Measurements from ENCODE around the gene RNF20. TPM values are rescaled to one million over a fixed set of nuclear protein-coding genes. Genes with fewer than 3 reads are reported as not detected.
A peak's percentile ranks its signal among the peaks of the same experiment; 100 is the strongest.

The RNF20 gene
- total and polyA plus RNA-seq, 2 of the 13 experiments (the other 11 are each of a cell fraction or from before 2014, with no cell fraction given): 12.7 to 37.6 TPM

- TF ChIP-seq NFE2 (CRISPR knock-in tag; IDR thresholded peaks at IDR 0.05): no peak
- TF ChIP-seq SIX4 (CRISPR knock-in tag; IDR thresholded peaks at IDR 0.05): no peak; the same call in 1 of the 2 replicates
- peak; percentile 32; the same call in 1 of the 2 replicates for TF ChIP-seq ZNF24 (IDR thresholded peaks at IDR 0.05)
- TF ChIP-seq FOXC1 (CRISPR knock-in tag; IDR thresholded peaks at IDR 0.05; ENCODE audit: borderline replicate concordance): peak; percentile 48
- no peak for TF ChIP-seq HHEX (CRISPR knock-in tag; IDR thresholded peaks at IDR 0.05)
- TF ChIP-seq STAG1 (CRISPR knock-in tag; IDR thresholded peaks at IDR 0.05): no peak
- TF ChIP-seq HOXA7 (CRISPR knock-in tag; IDR thresholded peaks at IDR 0.05): no peak
- peak; percentile 82; the same call in 1 of the 2 replicates for TF ChIP-seq ZSCAN5A (CRISPR knock-in tag; IDR thresholded peaks at IDR 0.05; ENCODE audit: borderline replicate concordance)
These were observed at the start of gene RNF20 (continued) for GRCh38 chr9:101533334-101534204.

GRCh38 chr9:101484046-101484445 is 49.6 kb upstream of the RNF20 start:
- Histone ChIP-seq H3K4me3 (replicated peaks in 1 of 3; ENCODE audit: insufficient read depth in 1 of 3, low read depth in 2 of 3, low read length in 3 of 3) (no peak overlapping the region), H3K9me3 (ENCODE audit: low read length) (no peaks in the 10 kb centered on the region), H3K9ac (ENCODE audit: insufficient read depth, low read depth, low read length) (no peak overlapping the region), H3K79me2 (ENCODE audit: insufficient read depth, low read length) (no peaks in the 10 kb centered on the region), H3K4me1 (ENCODE audit: insufficient read depth, low read length) (no peaks in the 10 kb centered on the region), H3K27ac (ENCODE audit: extremely low read length, insufficient read depth, low read length) (no peak overlapping the region), H3K27me3 (ENCODE audit: control insufficient read depth in 1 of 2, insufficient read depth in 2 of 2, low read length in 2 of 2) (0 out of 5 replicates have a peak, but pooled peaks cover 0 to 5% of the 10 kb centered on the region in 2 experiments), H3K4me2 (ENCODE audit: low read depth, low read length) (no peak overlapping the region), H4K20me1 (ENCODE audit: insufficient read depth, low read length) (no peaks in the 10 kb centered on the region), H3K36me3 (replicated peaks in 1 of 2; ENCODE audit: control insufficient read depth in 1 of 2, insufficient read depth in 2 of 2, low read length in 2 of 2) (no peaks in the 10 kb centered on the region), H2AFZ (ENCODE audit: low read length) (no peak overlapping the region)
- CTCF ChIA-PET (ENCODE audit: low intra/inter-chr PET ratio, low total read pairs): no interaction called here
- FAIRE-seq: no peak
- ATAC-seq: no peak
- intact Hi-C loops (cut with micrococcal nuclease; ENCODE audit: unreplicated experiment) (no loop called here), in situ Hi-C loops (cut with HindIII; ENCODE audit: extremely low pct_ligation_motif_present, low pct_unique_long_range_greater_than_20kb) (no loop called here)
- POLR2A ChIA-PET: no interaction called here
- no peak for DNase-seq (ENCODE audit: low spot score)
- WGBS (ENCODE audit: low lambda C conversion rate): 0% methylated on average over 1 of the region's 1 CpG
- no TSS peak for BruUV-seq (replicated peaks)
- TF ChIP-seq KLF6 (CRISPR knock-in tag; IDR thresholded peaks at IDR 0.05) (no peak), TFAP4 (IDR thresholded peaks at IDR 0.05; ENCODE audit: borderline replicate concordance, low read depth) (no peak), RBM22 (optimal IDR thresholded peaks at IDR 0.05; ENCODE audit: low read length) (no peak), CCDC6 (CRISPR knock-in tag; IDR thresholded peaks at IDR 0.05) (no peak), ZXDC (CRISPR knock-in tag; IDR thresholded peaks at IDR 0.05) (no peak), ATF7-NPFF (CRISPR knock-in tag; IDR thresholded peaks at IDR 0.05; ENCODE audit: low read depth) (no peak), MED13 (CRISPR knock-in tag; IDR thresholded peaks at IDR 0.05) (no peak), ZNF530 (CRISPR knock-in tag; IDR thresholded peaks at IDR 0.05; ENCODE audit: low read depth) (no peak)

All from HepG2 (cell line).